GM18508 (cell line): ENCODE measurements around the gene CCNJL.

Experiments
- ATAC-seq: cut with Tn5 transposase; IDR thresholded peaks from one replicate; pipeline ENCODE4 v1.9.1; 2021; ENCODE audit warnings: moderate number of reproducible peaks; ENCODE audit not compliant: insufficient read depth, unreplicated experiment

Gene CCNJL

GRCh38 chr5:160293901-160294561 is 18.3 kb downstream of the CCNJL start:
- ATAC-seq, result no peak

DNA sequence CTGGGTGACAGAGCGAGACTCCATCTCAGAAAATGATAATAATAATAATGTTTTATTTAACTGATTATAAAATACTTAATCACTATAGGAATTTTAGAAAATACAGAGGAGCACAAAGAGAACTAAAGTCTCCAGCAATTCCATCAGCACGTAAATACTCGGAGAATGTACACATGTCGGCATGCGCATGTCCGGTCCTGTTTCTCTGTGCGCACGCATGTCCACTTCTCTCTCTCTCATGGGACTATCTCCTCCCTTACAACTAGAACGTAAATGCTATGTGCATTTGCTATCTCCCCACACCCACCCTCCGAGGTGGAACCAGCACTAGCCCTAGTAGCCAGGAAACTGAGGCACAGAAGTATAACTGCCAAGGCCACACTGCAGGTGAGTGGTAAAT is 19.0 kb downstream of the CCNJL start:
- no peak for ATAC-seq

- ATAC-seq, result no peak
Measured at GRCh38 chr5:160291467-160291866, 20.9 kb downstream of the CCNJL start.

- ATAC-seq, result no peak
Measured at GRCh38 chr5:160290751-160291150, 21.6 kb downstream of the CCNJL start.

- ATAC-seq, result no peak
Measured at GRCh38 chr5:160289721-160290120, 22.6 kb downstream of the CCNJL start.

DNA sequence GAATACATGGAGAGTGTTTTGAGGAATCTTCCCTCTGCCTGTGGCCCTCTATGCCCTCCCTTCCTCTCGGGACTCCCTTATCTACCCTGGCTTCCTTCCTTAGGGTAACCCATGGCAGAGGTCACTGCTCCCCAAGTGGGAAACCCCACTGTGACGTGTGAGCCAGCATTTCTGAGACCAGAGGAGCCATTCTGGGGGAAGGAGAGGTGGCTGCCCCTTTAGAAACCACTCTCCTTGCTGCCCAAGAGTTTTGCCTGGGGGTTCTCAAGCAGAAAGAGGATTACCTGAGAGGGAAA is 23.1 kb downstream of the CCNJL start:
- ATAC-seq, result no peak

GRCh38 chr5:160287378-160288051 is 24.8 kb downstream of the CCNJL start:
- ATAC-seq, result no peak

GRCh38 chr5:160286947-160287346 is 25.4 kb downstream of the CCNJL start:
- ATAC-seq, result no peak

DNA sequence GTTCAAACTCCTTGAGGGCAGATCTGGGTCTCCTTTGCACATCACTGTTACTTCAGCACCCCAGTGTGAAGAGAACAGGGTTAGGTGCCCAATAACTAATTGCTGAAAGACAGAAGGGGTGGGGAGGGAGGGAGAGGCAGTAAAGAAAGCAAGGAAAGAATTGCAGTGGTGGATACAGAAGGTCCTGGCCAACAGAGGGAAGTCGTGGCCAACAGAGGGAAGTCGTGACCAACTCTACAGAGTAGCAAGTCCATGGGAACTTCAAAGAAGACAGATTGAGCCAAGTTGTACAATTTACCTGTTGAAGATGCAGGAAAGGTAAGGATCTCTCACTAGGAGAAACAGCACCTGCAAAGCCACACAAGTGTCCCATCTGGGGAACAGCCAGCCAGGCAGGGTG is 27.0 kb downstream of the CCNJL start:
- ATAC-seq, result no peak

- ATAC-seq, result no peak
Measured at GRCh38 chr5:160284291-160284873, 28.0 kb downstream of the CCNJL start.

- ATAC-seq, result no peak
Measured at GRCh38 chr5:160281275-160281674, 31.1 kb downstream of the CCNJL start.

DNA sequence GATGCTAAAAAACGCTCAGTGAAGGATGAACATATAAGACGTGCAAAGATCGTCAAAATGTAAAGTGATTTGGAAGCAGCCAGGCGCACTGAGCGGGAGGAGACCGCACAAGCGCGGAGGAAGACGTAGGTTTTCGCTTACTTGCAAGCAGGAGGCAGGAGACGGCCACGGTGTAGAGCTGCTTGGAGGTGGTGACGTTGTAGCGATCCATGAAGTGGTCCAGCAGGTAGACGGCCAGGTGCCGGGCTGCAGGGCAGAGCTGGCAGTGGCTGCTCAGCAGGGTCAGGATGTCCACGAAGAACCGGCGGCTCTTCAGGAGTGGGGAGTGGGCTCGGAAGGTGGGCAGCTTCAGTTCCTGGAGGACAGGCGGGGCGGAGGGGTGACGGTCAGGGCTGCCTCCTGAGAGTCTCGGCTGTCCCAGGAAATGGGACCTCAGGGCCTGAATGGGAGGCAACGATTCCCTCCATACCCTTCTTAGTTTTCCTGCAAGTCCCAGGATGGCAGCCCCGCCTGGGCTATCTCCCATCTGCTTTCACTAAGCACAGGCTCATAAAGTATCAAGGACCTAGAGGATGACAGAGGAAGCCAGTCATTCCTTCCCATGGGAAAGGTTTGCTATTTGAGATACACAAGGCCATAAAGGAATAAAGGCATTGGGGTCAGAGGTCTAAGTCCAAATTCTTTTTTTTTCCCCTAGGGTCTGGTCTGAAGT is 31.8 kb downstream of the CCNJL start:
- ATAC-seq, result no peak

DNA sequence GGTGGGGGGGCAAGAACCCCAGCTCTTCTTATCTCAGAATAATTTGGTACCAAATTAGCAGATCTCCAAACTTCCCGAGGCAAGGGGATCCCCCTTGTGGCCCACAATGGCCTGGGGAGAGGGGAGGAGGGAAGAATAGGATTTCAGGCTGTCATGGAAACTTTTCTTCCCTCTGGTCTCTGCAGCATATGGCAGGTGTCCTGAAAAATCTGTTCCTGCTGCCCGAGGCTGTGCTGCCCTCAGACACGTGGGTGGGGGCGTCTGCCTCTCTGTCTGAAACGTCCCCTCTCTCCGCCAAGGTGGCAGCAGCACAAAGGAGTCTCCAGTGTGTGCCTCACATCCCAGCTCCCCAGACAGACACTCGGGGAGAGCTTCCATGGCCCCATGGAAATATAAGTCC is 34.0 kb downstream of the CCNJL start:
- no peak for ATAC-seq

GRCh38 chr5:160274483-160274931 is 37.9 kb downstream of the CCNJL start:
- ATAC-seq, result no peak

DNA sequence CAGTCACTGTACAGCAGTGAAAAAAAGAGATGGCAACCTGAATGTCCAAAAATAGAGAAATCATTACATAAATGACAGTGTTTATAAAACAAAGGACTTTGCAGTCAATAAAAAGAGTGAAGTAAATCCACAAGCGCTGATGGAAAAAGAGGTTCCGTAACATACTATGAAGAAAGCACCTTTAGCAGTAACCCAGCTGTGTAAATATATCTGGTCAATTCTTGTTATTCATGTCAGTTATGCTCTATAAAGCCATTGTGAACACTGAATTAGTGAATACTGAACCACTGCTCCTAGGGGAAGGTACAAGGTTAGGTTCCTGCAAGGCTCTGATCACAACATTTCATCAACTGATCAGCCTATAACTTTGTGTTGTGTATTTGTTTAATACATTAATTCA is 39.5 kb downstream of the CCNJL start:
- ATAC-seq, result no peak

DNA sequence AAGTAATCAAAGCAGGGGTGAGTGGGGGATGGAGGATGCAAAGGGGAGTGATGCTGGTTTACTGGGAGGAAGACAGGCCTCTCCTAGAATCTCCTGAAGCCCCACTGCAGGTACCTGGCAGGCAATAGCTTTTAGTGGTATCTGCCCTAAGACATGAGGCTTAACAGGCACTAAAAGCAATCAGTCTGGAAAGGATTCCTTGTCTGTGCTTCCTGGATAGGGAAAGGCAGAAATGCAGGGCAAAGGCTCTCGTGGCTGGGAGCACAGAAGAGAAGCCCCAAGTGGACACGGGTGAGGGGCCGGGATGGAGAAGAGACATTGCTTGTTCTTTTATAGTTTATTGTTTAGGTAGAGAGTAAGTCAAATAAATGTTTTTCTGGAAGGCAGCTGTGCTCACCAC is 40.1 kb downstream of the CCNJL start:
- ATAC-seq, result no peak

GRCh38 chr5:160271836-160272235 is 40.5 kb downstream of the CCNJL start:
- no peak for ATAC-seq

DNA sequence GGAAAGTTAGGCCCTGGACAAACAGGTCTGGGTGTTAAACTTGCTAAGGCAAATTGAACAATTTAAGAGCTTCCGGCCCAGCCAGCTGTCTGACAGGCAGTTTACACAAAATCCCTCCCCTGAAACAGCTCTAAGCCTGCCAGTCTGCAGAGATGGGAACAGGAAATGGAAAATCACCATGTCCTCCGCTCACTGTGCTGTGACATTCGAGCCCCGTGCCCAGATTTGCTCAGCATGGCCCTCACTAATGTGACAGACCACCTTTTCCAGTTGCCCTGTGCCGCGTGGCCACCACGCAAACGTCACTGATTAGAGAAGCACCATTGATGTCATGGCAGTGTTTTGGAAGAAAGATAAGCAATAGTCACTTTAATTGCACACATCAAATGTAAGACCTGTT is 41.0 kb downstream of the CCNJL start:
- ATAC-seq, result no peak

- no peak for ATAC-seq
Measured at GRCh38 chr5:160270704-160271103, 41.7 kb downstream of the CCNJL start.

GRCh38 chr5:160269017-160269416 is 43.3 kb downstream of the CCNJL start:
- ATAC-seq, result no peak

DNA sequence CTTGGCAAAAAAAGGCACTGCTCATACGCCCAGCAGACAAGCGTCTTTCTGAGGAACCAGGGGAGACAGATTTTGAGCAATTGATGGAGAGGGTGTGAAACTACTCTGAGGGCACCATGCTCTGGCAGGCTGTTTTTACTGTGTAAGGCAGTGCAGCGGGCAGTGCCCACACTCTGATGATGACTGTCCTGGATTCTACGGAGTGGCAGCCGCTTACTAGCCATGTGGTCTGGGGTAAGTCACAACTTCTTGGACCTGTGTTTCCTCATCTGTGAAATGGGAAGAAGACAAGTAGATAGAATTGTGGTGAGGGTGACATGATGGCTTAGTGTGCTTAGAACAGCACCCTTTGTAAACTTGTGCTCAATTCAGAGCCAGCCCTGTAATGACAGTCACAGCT is 44.2 kb downstream of the CCNJL start:
- ATAC-seq, result no peak
